ENCODE data around the gene PHOSPHO1. TPM values are rescaled to one million over a fixed set of nuclear protein-coding genes. Genes with fewer than 3 reads are reported as not detected.

Gene PHOSPHO1
- total RNA-seq, 4 donors from 2014 or later, result 0.13 to 0.92 (median 0.39) TPM; not detected in 1

DNA sequence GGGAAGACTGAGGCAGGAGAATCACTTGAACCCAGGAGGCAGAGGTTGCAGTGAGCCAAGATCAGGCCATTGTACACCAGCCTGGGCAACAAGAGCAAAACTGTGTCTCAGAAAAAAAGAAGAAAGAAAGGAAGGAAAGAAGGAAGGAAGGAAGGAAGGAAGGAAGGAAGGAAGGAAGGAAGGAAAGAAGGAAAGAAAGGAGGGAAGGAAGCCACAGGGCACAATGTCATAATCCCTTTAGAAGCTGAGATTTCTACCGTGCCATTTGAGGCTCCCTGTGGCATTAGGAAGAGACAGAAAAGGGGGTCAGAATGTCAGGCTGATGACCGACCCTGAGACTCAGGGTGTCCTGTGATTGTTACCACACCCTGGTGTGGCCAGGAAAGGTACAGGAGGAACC lies 26.8 kb downstream of the PHOSPHO1 start:
- H3K36me3 ChIP-seq, result no peaks in the 10 kb centered on the region
- H3K27ac ChIP-seq, result no peak overlapping the region
- H3K9me3 ChIP-seq, result no peaks in the 10 kb centered on the region
- peaks cover 18% of the 10 kb centered on the region for H3K27me3 ChIP-seq
- peaks cover 0 to 2% (median 0%) of the 10 kb centered on the region in 3 donors for H3K4me1 ChIP-seq
- 75 to 86% methylated on average over 1 to 2 of the region's 2 CpGs for WGBS, 2 donors (ENCODE audit: low coverage in 1 of 2)
- no peak overlapping the region for H3K4me3 ChIP-seq
- TF ChIP-seq, protein P1, sequence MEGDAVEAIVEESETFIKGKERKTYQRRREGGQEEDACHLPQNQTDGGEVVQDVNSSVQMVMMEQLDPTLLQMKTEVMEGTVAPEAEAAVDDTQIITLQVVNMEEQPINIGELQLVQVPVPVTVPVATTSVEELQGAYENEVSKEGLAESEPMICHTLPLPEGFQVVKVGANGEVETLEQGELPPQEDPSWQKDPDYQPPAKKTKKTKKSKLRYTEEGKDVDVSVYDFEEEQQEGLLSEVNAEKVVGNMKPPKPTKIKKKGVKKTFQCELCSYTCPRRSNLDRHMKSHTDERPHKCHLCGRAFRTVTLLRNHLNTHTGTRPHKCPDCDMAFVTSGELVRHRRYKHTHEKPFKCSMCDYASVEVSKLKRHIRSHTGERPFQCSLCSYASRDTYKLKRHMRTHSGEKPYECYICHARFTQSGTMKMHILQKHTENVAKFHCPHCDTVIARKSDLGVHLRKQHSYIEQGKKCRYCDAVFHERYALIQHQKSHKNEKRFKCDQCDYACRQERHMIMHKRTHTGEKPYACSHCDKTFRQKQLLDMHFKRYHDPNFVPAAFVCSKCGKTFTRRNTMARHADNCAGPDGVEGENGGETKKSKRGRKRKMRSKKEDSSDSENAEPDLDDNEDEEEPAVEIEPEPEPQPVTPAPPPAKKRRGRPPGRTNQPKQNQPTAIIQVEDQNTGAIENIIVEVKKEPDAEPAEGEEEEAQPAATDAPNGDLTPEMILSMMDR (IDR thresholded peaks at IDR 0.05), result no peak
- no peak for TF ChIP-seq POLR2AphosphoS5 (IDR thresholded peaks at IDR 0.05)
- TF ChIP-seq EP300 (IDR thresholded peaks at IDR 0.05), result no peak
- no peak for TF ChIP-seq POLR2A (IDR thresholded peaks at IDR 0.05)
- no peak for ATAC-seq

DNA sequence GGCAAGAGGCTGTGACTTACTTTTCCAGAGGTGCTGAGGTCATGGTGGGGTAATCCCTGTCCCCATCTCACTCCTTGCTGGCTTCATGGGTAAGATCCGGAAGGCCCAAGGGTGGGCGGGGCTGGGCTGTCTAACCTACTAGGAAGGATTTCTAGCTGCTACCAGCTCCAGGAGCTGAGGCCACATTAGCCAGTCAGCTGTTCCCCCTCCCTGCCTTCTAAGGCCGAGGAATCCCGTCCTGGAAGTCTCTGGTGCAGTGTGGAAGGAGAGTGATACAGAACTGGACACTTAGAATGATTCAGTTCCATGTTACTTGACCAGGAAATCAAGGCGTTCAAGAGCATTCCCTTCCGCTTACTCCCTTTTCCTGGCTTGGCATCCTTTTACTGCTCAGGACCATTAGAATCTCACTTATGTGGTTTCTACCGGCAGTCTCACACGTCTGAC lies 29.1 kb downstream of the PHOSPHO1 start:
- no peak for ATAC-seq
- no peaks in the 10 kb centered on the region for H3K9me3 ChIP-seq
- H3K4me1 ChIP-seq, result no peaks in the 10 kb centered on the region
- TF ChIP-seq, protein P1 (IDR thresholded peaks at IDR 0.05), result no peak
- TF ChIP-seq EP300 (IDR thresholded peaks at IDR 0.05) (no peak), POLR2AphosphoS5 (IDR thresholded peaks at IDR 0.05) (no peak), POLR2A (IDR thresholded peaks at IDR 0.05) (no peak)
- H3K27ac ChIP-seq, result peak overlapping the region in 1 of 4 donors; percentile 17
- 53 to 74% methylated on average over 5 to 8 of the region's 8 CpGs for WGBS, 2 donors (ENCODE audit: low coverage in 1 of 2)
- H3K27me3 ChIP-seq, result no peaks in the 10 kb centered on the region
- H3K4me3 ChIP-seq, result no peak overlapping the region
- H3K36me3 ChIP-seq, result no peaks in the 10 kb centered on the region

DNA sequence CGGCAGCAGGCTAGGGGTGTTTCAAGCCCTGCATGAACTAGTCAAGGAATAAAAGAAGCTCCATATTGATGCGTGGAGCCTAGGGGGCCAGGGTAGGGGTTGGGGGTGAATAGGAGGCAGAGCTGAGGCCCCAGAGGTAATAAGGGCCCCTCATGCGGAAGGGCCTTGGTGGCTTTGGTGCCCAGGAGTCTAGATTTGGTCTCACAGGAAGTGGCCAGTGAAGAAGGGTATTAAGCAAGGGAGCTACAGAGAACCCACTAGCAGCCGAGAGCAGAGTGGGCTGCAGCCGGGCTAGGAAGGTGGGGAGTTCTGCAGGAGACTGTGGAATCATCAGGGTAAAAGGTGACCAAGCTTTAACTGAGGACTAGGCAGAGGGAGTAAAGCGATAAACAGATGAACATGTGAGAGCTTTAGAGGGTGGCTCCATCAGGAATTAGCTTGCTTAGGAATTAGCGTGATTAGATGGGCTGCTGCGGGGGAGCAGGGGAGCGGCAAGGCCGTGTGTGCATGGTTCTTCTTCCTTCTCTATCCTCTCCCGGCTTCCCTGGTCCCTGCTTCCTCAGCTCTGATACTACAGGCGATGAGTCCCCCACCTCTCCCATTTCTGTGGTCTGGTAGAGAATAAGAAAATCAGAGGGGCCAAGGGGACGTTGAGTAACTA lies 30.0 kb downstream of the PHOSPHO1 start:
- Histone ChIP-seq H3K9me3 (no peaks in the 10 kb centered on the region), H3K4me1 (no peaks in the 10 kb centered on the region), H3K4me3 (no peak overlapping the region), H3K36me3 (no peaks in the 10 kb centered on the region), H3K27me3 (no peaks in the 10 kb centered on the region), H3K27ac (no peak overlapping the region)
- WGBS, 2 donors (ENCODE audit: low coverage in 1 of 2), result 82 to 90% methylated on average over 6 to 11 of the region's 13 CpGs
- no peak for TF ChIP-seq EP300 (IDR thresholded peaks at IDR 0.05)
- no peak for TF ChIP-seq POLR2A (IDR thresholded peaks at IDR 0.05)
- TF ChIP-seq, protein P1 (IDR thresholded peaks at IDR 0.05), result no peak
- no peak for TF ChIP-seq POLR2AphosphoS5 (IDR thresholded peaks at IDR 0.05)
- ATAC-seq, result no peak

GRCh38 chr17:49198211-49198610 lies 32.4 kb downstream of the PHOSPHO1 start:
- Histone ChIP-seq H3K36me3 (no peaks in the 10 kb centered on the region), H3K4me1 (peaks cover 0 to 10% (median 0%) of the 10 kb centered on the region in 3 donors), H3K27me3 (no peaks in the 10 kb centered on the region), H3K4me3 (no peak overlapping the region), H3K27ac (no peak overlapping the region), H3K9me3 (no peaks in the 10 kb centered on the region)
- WGBS, 2 donors (ENCODE audit: low coverage in 1 of 2), result 63 to 87% methylated on average over 1 to 2 of the region's 2 CpGs
- TF ChIP-seq POLR2AphosphoS5 (IDR thresholded peaks at IDR 0.05) (no peak), EP300 (IDR thresholded peaks at IDR 0.05) (no peak), POLR2A (IDR thresholded peaks at IDR 0.05) (no peak)
- TF ChIP-seq, protein P1 (IDR thresholded peaks at IDR 0.05), result no peak
- ATAC-seq, result no peak

Measured in gastroesophageal sphincter (tissue), 4 donors.